ENCODE data around the gene PDIA3.

DNA sequence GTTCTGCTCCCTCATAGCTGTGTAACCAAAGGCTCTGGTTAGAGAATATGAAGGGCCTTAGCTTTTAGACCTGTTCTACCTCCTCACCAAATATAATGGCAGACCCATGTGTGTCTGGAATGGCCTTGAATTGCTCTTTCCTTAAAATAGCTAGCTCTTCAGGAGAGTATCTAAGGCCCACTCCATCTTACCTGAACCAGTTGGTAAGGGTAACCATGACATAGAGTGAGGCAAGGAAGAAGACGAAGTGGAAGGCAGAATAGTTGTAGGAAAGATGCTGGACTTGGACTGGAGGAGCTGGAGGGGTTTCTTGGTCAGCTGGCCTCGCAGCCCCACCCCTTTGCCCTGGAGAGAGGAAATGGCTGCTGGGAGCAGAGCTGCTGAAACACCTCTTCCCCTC lies 49.0 kb downstream of the PDIA3 start:
- TF ChIP-seq, protein P1, sequence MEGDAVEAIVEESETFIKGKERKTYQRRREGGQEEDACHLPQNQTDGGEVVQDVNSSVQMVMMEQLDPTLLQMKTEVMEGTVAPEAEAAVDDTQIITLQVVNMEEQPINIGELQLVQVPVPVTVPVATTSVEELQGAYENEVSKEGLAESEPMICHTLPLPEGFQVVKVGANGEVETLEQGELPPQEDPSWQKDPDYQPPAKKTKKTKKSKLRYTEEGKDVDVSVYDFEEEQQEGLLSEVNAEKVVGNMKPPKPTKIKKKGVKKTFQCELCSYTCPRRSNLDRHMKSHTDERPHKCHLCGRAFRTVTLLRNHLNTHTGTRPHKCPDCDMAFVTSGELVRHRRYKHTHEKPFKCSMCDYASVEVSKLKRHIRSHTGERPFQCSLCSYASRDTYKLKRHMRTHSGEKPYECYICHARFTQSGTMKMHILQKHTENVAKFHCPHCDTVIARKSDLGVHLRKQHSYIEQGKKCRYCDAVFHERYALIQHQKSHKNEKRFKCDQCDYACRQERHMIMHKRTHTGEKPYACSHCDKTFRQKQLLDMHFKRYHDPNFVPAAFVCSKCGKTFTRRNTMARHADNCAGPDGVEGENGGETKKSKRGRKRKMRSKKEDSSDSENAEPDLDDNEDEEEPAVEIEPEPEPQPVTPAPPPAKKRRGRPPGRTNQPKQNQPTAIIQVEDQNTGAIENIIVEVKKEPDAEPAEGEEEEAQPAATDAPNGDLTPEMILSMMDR (IDR thresholded peaks at IDR 0.05), result no peak
- TF ChIP-seq POLR2A (IDR thresholded peaks at IDR 0.05), result no peak
